ENCODE measurements around the gene TAF4B. TPM values are rescaled to one million over a fixed set of nuclear protein-coding genes. Genes with fewer than 3 reads are reported as not detected.
"Not testable (repeated sequence)": the region's sequence is repeated elsewhere in the genome, so short reads cannot be mapped to it uniquely, and the experiment has no call there.

TAF4B gene
- polyA plus RNA-seq, 1 donor from 2014 or later: 0.38 TPM

DNA sequence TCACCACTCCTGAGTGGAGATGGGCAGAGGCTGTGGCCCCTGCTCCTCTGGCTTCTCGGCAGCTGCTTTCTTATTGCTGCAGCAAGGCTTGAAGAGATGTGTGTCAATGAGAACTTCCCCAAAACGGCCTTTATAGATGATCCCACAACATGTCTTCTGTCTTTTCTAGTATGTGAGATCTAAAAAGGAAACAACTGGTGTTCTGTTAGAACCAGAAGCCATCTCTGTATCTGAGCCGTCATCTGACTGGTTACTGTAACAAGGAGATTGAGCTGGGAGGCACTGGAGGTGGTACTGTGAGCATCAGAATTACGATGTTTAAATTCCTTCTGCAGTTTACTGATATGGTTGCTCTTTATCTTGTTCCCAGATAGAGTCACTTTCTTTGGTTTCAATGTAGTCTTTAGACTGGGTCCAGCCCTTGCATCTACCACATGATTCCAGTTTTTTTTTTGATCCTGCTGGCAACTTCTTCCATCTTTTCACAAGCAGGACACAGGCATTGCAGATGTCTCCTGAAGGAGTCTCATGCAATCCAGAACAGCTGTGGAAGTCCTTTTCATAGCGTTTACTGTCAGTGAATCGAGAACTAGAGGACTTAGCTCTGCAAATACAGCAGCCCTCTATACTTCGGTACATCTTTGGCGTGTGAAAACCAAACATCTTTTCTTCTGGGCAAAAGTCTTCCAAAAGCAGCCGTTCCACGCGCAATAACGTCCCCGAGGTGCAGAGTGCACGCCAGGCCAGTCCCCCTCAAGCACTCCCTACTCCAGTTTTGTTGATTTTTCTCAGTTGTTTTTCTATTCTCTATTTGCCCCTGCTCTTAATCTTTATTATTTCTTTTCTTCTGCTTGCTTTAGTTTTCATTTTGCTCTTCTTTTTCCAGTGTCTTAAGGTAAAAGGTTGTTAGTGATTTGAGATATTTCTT, 29.7 kb downstream of the TAF4B start:
- TF ChIP-seq RAD21 (conservative IDR thresholded peaks at IDR 0.05) (no peak), MXI1 (conservative IDR thresholded peaks at IDR 0.05; ENCODE audit: poor library complexity, severe bottlenecking) (no peak), EZH2 (IDR thresholded peaks at IDR 0.05; ENCODE audit: borderline replicate concordance, insufficient read depth, low read length, poor library complexity, severe bottlenecking) (no peak), EP300 (conservative IDR thresholded peaks at IDR 0.05; ENCODE audit: poor library complexity, severe bottlenecking) (no peak), POLR2AphosphoS5 (IDR thresholded peaks at IDR 0.05) (no peak), TAF1 (IDR thresholded peaks at IDR 0.05; ENCODE audit: low read depth) (no peak), SMC3 (conservative IDR thresholded peaks at IDR 0.05; ENCODE audit: poor library complexity) (no peak)
- TF ChIP-seq, protein P1, sequence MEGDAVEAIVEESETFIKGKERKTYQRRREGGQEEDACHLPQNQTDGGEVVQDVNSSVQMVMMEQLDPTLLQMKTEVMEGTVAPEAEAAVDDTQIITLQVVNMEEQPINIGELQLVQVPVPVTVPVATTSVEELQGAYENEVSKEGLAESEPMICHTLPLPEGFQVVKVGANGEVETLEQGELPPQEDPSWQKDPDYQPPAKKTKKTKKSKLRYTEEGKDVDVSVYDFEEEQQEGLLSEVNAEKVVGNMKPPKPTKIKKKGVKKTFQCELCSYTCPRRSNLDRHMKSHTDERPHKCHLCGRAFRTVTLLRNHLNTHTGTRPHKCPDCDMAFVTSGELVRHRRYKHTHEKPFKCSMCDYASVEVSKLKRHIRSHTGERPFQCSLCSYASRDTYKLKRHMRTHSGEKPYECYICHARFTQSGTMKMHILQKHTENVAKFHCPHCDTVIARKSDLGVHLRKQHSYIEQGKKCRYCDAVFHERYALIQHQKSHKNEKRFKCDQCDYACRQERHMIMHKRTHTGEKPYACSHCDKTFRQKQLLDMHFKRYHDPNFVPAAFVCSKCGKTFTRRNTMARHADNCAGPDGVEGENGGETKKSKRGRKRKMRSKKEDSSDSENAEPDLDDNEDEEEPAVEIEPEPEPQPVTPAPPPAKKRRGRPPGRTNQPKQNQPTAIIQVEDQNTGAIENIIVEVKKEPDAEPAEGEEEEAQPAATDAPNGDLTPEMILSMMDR (IDR thresholded peaks at IDR 0.05; ENCODE audit: poor library complexity, severe bottlenecking): no peak
- TF ChIP-seq, protein P2, sequence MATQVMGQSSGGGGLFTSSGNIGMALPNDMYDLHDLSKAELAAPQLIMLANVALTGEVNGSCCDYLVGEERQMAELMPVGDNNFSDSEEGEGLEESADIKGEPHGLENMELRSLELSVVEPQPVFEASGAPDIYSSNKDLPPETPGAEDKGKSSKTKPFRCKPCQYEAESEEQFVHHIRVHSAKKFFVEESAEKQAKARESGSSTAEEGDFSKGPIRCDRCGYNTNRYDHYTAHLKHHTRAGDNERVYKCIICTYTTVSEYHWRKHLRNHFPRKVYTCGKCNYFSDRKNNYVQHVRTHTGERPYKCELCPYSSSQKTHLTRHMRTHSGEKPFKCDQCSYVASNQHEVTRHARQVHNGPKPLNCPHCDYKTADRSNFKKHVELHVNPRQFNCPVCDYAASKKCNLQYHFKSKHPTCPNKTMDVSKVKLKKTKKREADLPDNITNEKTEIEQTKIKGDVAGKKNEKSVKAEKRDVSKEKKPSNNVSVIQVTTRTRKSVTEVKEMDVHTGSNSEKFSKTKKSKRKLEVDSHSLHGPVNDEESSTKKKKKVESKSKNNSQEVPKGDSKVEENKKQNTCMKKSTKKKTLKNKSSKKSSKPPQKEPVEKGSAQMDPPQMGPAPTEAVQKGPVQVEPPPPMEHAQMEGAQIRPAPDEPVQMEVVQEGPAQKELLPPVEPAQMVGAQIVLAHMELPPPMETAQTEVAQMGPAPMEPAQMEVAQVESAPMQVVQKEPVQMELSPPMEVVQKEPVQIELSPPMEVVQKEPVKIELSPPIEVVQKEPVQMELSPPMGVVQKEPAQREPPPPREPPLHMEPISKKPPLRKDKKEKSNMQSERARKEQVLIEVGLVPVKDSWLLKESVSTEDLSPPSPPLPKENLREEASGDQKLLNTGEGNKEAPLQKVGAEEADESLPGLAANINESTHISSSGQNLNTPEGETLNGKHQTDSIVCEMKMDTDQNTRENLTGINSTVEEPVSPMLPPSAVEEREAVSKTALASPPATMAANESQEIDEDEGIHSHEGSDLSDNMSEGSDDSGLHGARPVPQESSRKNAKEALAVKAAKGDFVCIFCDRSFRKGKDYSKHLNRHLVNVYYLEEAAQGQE (IDR thresholded peaks at IDR 0.05; ENCODE audit: borderline replicate concordance): no peak
- Histone ChIP-seq H3K9ac (ENCODE audit: low read length) (no peak overlapping the region), H3K79me2 (replicated peaks; ENCODE audit: insufficient read depth, low read length) (no peaks in the 10 kb centered on the region), H2AFZ (ENCODE audit: low read depth, low read length) (no peak overlapping the region), H3K9me2 (ENCODE audit: insufficient read depth, low read length) (no peaks in the 10 kb centered on the region), H3K4me3 (ENCODE audit: low read length) (no peak overlapping the region), H3K27ac (ENCODE audit: low read length) (no peak overlapping the region), H3K36me3 (ENCODE audit: insufficient read depth, low read length) (no peaks in the 10 kb centered on the region), H3K27me3 (ENCODE audit: insufficient read depth, low read depth, low read length) (no peaks in the 10 kb centered on the region), H3K9me3 (ENCODE audit: low read length) (no peaks in the 10 kb centered on the region), H4K20me1 (ENCODE audit: insufficient read depth) (no peaks in the 10 kb centered on the region), H3K4me2 (ENCODE audit: low read length) (no peak overlapping the region), H3F3A (ENCODE audit: insufficient read depth, low read length, poor library complexity, severe bottlenecking) (no peaks in the 10 kb centered on the region)

DNA sequence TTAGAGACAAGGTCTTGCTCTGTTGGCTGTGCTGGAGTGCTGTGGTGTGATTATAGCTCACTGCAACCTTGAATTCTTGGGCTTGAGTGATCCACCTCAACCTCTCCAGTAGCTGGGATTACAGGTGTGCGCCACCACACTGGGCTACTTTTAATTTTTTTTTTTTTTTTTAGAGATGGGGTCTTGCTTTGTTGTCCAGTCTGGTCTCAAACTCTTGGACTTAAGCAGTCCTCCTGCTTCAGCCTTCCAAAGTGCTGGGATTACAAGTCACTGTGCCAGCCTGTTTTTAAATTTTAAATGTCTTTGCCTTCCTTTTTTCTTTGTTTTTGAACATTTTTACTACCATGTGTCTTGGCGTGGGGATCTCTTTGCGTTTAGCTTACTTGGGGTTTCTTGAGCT, 32.5 kb downstream of the TAF4B start:
- no peak overlapping the region for H3K9ac ChIP-seq (ENCODE audit: low read length)
- H3K36me3 ChIP-seq (ENCODE audit: insufficient read depth, low read length): no peaks in the 10 kb centered on the region
- no peaks in the 10 kb centered on the region for H4K20me1 ChIP-seq (ENCODE audit: insufficient read depth)
- no peaks in the 10 kb centered on the region for H3K27me3 ChIP-seq (ENCODE audit: insufficient read depth, low read depth, low read length)
- no peaks in the 10 kb centered on the region for H3K9me2 ChIP-seq (ENCODE audit: insufficient read depth, low read length)
- no peak overlapping the region for H2AFZ ChIP-seq (ENCODE audit: low read depth, low read length)
- TF ChIP-seq, protein P1 (IDR thresholded peaks at IDR 0.05; ENCODE audit: poor library complexity, severe bottlenecking): no peak
- no peak for TF ChIP-seq EP300 (conservative IDR thresholded peaks at IDR 0.05; ENCODE audit: poor library complexity, severe bottlenecking)
- H3K4me2 ChIP-seq (ENCODE audit: low read length): no peak overlapping the region
- H3F3A ChIP-seq (ENCODE audit: insufficient read depth, low read length, poor library complexity, severe bottlenecking): no peaks in the 10 kb centered on the region
- H3K9me3 ChIP-seq (ENCODE audit: low read length): no peaks in the 10 kb centered on the region
- no peak overlapping the region for H3K4me3 ChIP-seq (ENCODE audit: low read length)
- H3K27ac ChIP-seq (ENCODE audit: low read length): no peak overlapping the region
- no peaks in the 10 kb centered on the region for H3K79me2 ChIP-seq (replicated peaks; ENCODE audit: insufficient read depth, low read length)

DNA sequence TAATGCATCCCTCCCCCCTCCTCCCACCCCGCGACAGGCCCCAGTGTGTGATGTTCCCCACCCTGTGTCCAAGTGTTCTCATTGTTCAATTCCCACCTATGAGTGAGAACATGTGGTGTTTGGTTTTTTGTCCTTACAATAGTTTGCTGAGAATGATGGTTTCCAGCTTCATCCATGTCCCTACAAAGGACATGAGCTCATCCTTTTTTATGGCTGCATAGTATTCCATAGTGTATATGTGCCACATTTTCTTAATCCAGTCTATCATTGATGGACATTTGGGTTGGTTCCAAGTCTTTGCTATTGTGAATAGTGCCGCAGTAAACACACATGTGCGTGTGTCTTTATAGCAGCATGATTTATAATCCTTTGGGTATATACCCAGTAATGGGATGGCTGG, 33.2 kb downstream of the TAF4B start:
- H2AFZ ChIP-seq (ENCODE audit: low read depth, low read length); H3K79me2 ChIP-seq (replicated peaks; ENCODE audit: insufficient read depth, low read length); H3K4me2 ChIP-seq (ENCODE audit: low read length); H4K20me1 ChIP-seq (ENCODE audit: insufficient read depth); H3K27ac ChIP-seq (ENCODE audit: low read length); H3K36me3 ChIP-seq (ENCODE audit: insufficient read depth, low read length); H3K9me3 ChIP-seq (ENCODE audit: low read length); H3K9me2 ChIP-seq (ENCODE audit: insufficient read depth, low read length); H3K4me3 ChIP-seq (ENCODE audit: low read length); H3K9ac ChIP-seq (ENCODE audit: low read length); H3F3A ChIP-seq (ENCODE audit: insufficient read depth, low read length, poor library complexity, severe bottlenecking); H3K27me3 ChIP-seq (ENCODE audit: insufficient read depth, low read depth, low read length): not testable (repeated sequence)
